KG1 (cell line): ENCODE measurements around the gene ARID5A.

Experiments used
- DNase-seq: peaks from one replicate; lab custom pipeline; 2025; lab: John Stamatoyannopoulos, UW

Gene ARID5A

GRCh38 chr2:96601382-96602292, 65.1 kb downstream of the ARID5A start:
- no peak for DNase-seq
